EL (cell line): Measurements from ENCODE around the gene BRD2.

Source experiments
- DNase-seq: peaks from one replicate; pipeline ENCODE4 v3.0.0-alpha.2; 2016

The BRD2 gene

GRCh38 chr6:32973144-32974015 is 5.0 kb downstream of the BRD2 start:
- DNase-seq, result peak; percentile 48

GRCh38 chr6:32974016-32974333 is 5.6 kb downstream of the BRD2 start:
- DNase-seq, result peak; percentile 65

GRCh38 chr6:32974541-32975308 is 6.3 kb downstream of the BRD2 start:
- peak; percentile 8 for DNase-seq

GRCh38 chr6:32975886-32976285 is 7.5 kb downstream of the BRD2 start:
- no peak for DNase-seq

- DNase-seq, result no peak
Measured at GRCh38 chr6:32976334-32977069, 8.1 kb downstream of the BRD2 start.

GRCh38 chr6:32977272-32977952 is 9.0 kb downstream of the BRD2 start:
- no peak for DNase-seq

GRCh38 chr6:32977953-32978324 is 9.5 kb downstream of the BRD2 start:
- no peak for DNase-seq

- DNase-seq, result no peak
Measured at GRCh38 chr6:32979720-32980487, 11.5 kb downstream of the BRD2 start.

- peak; percentile 8 for DNase-seq
Measured at GRCh38 chr6:32980488-32981038, 12.2 kb downstream of the BRD2 start.

GRCh38 chr6:32982084-32982701 is 13.8 kb downstream of the BRD2 start:
- peak; percentile 22 for DNase-seq

GRCh38 chr6:32982702-32983492 is 14.5 kb downstream of the BRD2 start:
- peak; percentile 20 for DNase-seq

GRCh38 chr6:32983493-32983848 is 15.1 kb downstream of the BRD2 start:
- peak; percentile 9 for DNase-seq

GRCh38 chr6:32983964-32984621 is 15.7 kb downstream of the BRD2 start:
- DNase-seq, result peak; percentile 9

- peak; percentile 84 for DNase-seq
Measured at GRCh38 chr6:32984622-32985389, 16.4 kb downstream of the BRD2 start.

GRCh38 chr6:32989368-32989767 is 21.0 kb downstream of the BRD2 start:
- DNase-seq, result no peak

GRCh38 chr6:32991972-32992371 is 23.6 kb downstream of the BRD2 start:
- DNase-seq, result no peak

GRCh38 chr6:32993363-32993973 is 25.1 kb downstream of the BRD2 start:
- DNase-seq, result no peak

- no peak for DNase-seq
Measured at GRCh38 chr6:32995448-32995847, 27.1 kb downstream of the BRD2 start.

GRCh38 chr6:33000055-33000454 is 31.7 kb downstream of the BRD2 start:
- DNase-seq, result no peak
